Stimulated activated naive CD8-positive, alpha-beta T cell treated with anti-CD3 and anti-CD28 coated beads, Interleukin-15, amount 100 ng/mL, for 72 hours (primary cell): ENCODE results near the gene ADAM22.
"Not testable (repeated sequence)": the region's sequence is repeated elsewhere in the genome, so short reads cannot be mapped to it uniquely, and the experiment has no call there.

Experiments
- ATAC-seq: fragments of 150-1000 bp; cut with Tn5 transposase; 2 replicates; pipeline ENCODE4 v1.10.0; 2021; ENCODE audit warnings: mild to moderate bottlenecking, moderate library complexity
- DNase-seq, 2 donors: peaks; one replicate each; pipeline ENCODE4 v3.0.0; 2021 to 2022
- H3K27ac Mint-ChIP-seq, 2 donors: one replicate each; pipeline ENCODE4 v1.8.0; 2022; ENCODE audit warnings: mild to moderate bottlenecking in 2 of 2, mixed read lengths in 2 of 2, moderate library complexity in 2 of 2
- H3K27me3 Mint-ChIP-seq: one replicate; pipeline ENCODE4 v1.8.0; 2022; ENCODE audit warnings: mixed read lengths
- H3K4me1 Mint-ChIP-seq: one replicate; pipeline ENCODE4 v1.8.0; 2022; ENCODE audit warnings: mild to moderate bottlenecking, mixed read lengths
- H3K4me3 Mint-ChIP-seq, 2 donors: one replicate each; pipeline ENCODE4 v1.8.0; 2022; ENCODE audit warnings: mild to moderate bottlenecking in 2 of 2, mixed read lengths in 2 of 2, moderate library complexity in 1 of 2
- H3K9me3 Mint-ChIP-seq, 2 donors: one replicate each; pipeline ENCODE4 v1.8.0; 2022; ENCODE audit warnings: mixed read lengths in 2 of 2

Gene ADAM22, protein sequence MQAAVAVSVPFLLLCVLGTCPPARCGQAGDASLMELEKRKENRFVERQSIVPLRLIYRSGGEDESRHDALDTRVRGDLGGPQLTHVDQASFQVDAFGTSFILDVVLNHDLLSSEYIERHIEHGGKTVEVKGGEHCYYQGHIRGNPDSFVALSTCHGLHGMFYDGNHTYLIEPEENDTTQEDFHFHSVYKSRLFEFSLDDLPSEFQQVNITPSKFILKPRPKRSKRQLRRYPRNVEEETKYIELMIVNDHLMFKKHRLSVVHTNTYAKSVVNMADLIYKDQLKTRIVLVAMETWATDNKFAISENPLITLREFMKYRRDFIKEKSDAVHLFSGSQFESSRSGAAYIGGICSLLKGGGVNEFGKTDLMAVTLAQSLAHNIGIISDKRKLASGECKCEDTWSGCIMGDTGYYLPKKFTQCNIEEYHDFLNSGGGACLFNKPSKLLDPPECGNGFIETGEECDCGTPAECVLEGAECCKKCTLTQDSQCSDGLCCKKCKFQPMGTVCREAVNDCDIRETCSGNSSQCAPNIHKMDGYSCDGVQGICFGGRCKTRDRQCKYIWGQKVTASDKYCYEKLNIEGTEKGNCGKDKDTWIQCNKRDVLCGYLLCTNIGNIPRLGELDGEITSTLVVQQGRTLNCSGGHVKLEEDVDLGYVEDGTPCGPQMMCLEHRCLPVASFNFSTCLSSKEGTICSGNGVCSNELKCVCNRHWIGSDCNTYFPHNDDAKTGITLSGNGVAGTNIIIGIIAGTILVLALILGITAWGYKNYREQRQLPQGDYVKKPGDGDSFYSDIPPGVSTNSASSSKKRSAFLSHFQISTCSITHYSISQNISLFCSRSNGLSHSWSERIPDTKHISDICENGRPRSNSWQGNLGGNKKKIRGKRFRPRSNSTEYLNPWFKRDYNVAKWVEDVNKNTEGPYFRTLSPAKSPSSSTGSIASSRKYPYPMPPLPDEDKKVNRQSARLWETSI

DNA sequence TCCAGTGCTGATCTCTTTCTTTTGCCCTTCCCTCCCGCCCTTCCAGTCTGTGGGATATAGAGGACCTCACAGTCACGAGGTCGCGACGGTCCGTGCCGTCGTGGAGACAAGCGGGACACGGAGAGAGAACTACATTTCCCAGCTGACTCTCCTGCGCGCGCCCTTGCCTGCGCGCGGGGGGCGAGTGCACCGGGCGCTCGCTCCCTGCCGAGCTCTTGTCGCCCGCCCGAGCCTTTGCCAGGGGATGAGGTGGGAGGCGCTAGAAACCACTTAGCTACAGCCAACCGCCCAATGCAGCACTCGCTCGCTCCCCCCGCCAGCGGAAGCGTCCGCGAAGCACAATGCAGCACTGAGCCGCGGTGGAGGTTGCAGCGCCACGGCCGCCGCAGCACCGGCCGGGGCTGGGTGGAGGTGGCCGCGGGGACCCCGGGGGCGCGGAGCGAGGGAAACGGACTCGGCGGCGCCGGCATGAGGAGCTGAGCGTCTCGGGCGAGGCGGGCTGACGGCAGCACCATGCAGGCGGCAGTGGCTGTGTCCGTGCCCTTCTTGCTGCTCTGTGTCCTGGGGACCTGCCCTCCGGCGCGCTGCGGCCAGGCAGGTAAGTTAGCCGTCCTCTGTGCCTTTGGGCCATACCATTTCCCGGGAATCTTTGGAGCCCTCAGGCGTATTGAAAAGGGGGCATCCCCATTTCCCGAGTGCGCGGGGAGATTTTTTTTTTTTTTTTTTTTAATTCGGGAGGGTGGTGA is at the start of gene ADAM22:
TSS of gene ADAM22 (plus strand) at position 299 of the 746 bp plus-strand sequence. CDS start at position 514, 215 bp downstream.
- Mint-ChIP-seq H3K27me3 (peaks cover 17% of the 10 kb centered on the region), H3K27ac (peak within 1 kb of the TSS; percentile 9 to 89), H3K4me3 (peak within 1 kb of the TSS; percentile 89 to 97), H3K4me1 (peaks cover 13% of the 10 kb centered on the region), H3K9me3 (no peaks in the 10 kb centered on the region)
- DNase-seq: peak; percentile 84 to 88
- peak; percentile 98 for ATAC-seq

DNA sequence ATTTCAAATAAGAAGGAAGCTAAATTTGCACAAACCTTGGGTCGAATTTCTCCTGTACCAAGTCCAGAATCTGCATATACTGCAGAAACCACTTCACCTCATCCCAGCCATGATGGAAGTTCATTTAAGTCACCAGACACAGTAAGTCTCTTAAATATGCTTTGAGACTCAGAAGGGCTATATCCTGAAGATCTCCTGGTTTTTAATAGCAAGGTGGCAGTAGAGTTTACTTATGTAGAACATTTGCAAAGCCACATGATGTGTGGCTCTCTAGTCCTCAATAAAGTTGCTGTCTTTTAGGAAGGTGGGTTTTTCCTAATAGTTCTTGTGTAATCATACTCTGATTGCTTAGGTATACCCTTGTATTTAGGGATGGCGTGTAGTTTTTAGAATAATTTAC is 49.0 kb upstream of the ADAM22 start:
- Mint-ChIP-seq H3K9me3 (no peaks in the 10 kb centered on the region), H3K27ac (no peak overlapping the region), H3K4me1 (peaks cover 21% of the 10 kb centered on the region), H3K27me3 (no peaks in the 10 kb centered on the region), H3K4me3 (no peak overlapping the region)
- DNase-seq (no peak), ATAC-seq (no peak)

DNA sequence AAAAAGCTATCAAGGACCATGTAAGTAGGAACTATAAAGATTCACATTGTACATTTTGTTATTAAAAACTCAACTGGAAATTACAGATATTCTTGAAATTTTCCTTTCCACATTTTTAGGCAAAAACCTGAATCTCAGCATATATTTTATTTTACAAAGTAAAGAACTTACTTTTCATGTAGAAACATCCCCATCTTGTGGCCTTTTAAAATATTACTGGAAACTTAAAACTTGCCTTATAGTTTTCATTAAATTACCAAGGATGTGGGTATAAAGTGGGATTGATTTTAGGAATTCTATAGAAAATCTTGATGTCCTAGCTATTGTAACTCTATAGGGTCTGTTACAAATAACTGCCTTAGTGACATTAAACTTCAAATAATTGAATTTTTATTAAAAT is 47.2 kb upstream of the ADAM22 start:
- H3K4me3 Mint-ChIP-seq: no peak overlapping the region
- ATAC-seq (no peak), DNase-seq (no peak)

DNA sequence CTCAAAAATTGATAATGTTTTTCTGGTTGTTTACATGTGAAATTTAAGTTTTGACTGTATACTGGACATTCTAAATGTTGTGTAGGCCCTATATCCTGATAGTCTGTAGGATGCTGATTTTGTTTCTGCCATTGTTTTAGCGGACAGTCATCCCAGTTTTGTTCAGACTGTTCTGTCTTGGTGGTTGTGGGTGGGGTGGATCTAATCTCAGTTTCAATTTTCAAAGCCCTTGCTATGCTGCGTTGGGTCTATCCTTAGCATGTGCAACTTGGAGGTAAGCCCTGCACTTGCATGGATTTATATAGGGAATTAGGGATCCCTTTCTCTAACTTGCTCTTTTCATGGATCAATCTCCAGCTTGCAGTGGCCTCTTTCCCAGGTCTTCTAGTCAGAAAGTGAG is 38.7 kb upstream of the ADAM22 start:
- Mint-ChIP-seq H3K27ac (no peak overlapping the region), H3K4me1 (no peaks in the 10 kb centered on the region)

More for the DNA sequence above, 47.2 kb upstream of the ADAM22 start:
- Mint-ChIP-seq H3K4me1 (peaks cover 5% of the 10 kb centered on the region), H3K27me3 (no peaks in the 10 kb centered on the region), H3K9me3 (no peaks in the 10 kb centered on the region), H3K27ac (no peak overlapping the region)

DNA sequence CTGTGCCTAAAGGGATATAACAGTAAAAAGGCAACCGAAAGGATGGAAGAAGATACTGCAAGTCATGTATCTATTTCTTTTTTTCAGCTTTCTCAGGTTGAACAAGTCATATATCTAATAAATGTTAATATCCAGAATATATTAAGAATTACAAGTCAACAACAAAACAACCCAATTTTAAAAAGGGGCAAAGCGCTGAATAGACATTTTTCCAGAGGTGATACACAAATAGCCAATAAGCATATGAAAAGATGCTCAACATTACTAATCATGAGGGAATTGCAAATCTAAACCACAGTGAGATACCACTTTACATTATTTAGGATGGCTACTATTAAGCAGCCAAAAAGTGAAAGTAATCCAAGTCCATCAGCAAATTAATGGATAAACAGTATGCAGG is 34.8 kb upstream of the ADAM22 start:
- H3K4me1 Mint-ChIP-seq: no peaks in the 10 kb centered on the region
- DNase-seq (no peak), ATAC-seq (no peak)
- H3K27me3 Mint-ChIP-seq: no peaks in the 10 kb centered on the region
- no peak overlapping the region for H3K27ac Mint-ChIP-seq
- no peak overlapping the region for H3K4me3 Mint-ChIP-seq
- H3K9me3 Mint-ChIP-seq: no peaks in the 10 kb centered on the region

More for the DNA sequence above, 38.7 kb upstream of the ADAM22 start:
- no peak for ATAC-seq
- DNase-seq: no peak
- Mint-ChIP-seq H3K4me3 (no peak overlapping the region), H3K27me3 (no peaks in the 10 kb centered on the region), H3K9me3 (no peaks in the 10 kb centered on the region)

DNA sequence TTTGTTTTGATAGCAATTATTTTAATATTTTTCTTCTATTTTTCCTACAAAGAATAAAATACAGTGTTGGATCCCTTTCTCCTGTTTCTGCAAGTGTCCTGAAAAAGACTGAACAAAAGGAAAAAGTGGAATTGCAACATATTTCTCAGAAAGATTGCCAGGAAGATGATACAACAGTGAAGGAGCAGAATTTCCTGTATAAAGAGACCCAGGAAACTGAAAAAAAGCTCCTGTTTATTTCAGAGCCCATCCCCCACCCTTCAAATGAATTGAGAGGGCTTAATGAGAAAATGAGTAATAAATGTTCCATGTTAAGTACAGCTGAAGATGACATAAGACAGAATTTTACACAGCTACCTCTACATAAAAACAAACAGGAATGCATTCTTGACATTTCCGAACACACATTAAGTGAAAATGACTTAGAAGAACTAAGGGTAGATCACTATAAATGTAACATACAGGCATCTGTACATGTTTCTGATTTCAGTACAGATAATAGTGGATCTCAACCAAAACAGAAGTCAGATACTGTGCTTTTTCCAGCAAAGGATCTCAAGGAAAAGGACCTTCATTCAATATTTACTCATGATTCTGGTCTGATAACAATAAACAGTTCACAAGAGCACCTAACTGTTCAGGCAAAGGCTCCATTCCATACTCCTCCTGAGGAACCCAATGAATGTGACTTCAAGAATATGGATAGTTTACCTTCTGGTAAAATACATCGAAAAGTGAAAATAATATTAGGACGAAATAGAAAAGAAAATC is 26.7 kb upstream of the ADAM22 start:
- not testable (repeated sequence) for H3K4me1 Mint-ChIP-seq, H3K4me3 Mint-ChIP-seq, H3K27me3 Mint-ChIP-seq, H3K27ac Mint-ChIP-seq, ATAC-seq, H3K9me3 Mint-ChIP-seq, DNase-seq

DNA sequence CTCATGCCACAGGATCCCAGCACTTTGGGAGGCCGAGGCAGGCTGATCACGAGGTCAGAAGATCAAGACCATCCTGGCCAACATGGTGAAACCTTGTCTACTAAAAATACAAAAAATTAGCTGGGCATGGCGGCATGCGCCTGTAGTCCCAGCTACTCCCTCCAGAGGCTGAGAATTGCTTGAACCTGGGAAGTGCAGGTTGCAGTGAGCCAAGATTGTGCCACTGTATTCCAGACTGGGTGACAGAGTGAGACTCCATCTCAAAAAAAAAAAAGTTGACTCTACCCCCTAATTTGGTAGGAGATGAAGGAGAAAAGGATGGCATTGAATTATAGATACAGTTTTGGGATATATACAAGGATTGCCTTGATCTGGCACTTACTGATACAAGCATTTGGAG is 25.2 kb upstream of the ADAM22 start:
- H3K4me3 Mint-ChIP-seq, H3K4me1 Mint-ChIP-seq, ATAC-seq, H3K9me3 Mint-ChIP-seq, DNase-seq, H3K27me3 Mint-ChIP-seq: not testable (repeated sequence)
- peak overlapping the region in 1 of 2 donors; percentile 1 for H3K27ac Mint-ChIP-seq

DNA sequence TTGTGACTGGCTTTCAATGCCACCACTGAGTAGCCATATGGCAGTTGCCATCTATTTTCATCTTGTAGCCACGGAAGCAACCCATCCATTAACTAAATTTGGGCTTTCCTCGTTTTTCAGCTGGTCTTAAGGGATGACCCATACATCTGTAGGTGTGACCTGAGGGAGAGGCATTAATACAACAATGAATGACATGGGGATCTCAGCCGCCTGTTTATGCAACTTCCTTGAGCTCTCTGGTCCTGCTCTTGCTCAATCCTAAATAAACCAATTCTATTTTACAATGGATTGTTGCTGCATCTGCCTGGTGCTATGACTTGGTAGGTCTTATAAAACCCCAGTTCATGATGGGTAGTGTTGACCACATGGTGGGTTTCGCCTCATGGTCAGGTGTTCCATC is 21.9 kb upstream of the ADAM22 start:
- Mint-ChIP-seq H3K9me3 (no peaks in the 10 kb centered on the region), H3K4me3 (no peak overlapping the region)
- ATAC-seq: no peak

DNA sequence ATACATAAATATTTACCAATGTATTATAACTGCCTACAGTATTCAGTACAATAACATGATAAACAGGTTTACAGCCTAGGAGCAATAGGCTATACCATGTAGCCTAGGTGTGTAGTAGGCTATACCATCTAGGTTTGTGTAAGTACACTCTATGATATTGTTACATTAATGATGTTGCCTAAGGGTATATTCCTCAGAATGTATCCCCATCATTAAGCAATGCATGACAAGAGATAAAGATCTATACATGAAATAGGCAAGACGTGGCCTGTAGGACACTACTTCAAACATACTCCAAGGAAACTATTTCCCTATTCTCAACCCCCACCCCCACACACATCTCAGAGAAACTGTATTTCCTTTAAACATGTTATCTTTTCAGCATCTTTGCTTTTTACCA is 15.3 kb upstream of the ADAM22 start:
- Mint-ChIP-seq H3K4me3 (no peak overlapping the region), H3K9me3 (no peaks in the 10 kb centered on the region), H3K4me1 (no peaks in the 10 kb centered on the region), H3K27ac (no peak overlapping the region), H3K27me3 (no peaks in the 10 kb centered on the region)
- no peak for DNase-seq
- no peak for ATAC-seq

More for the DNA sequence above, 21.9 kb upstream of the ADAM22 start:
- Mint-ChIP-seq H3K27me3 (no peaks in the 10 kb centered on the region), H3K4me1 (no peaks in the 10 kb centered on the region), H3K27ac (no peak overlapping the region)
- no peak for DNase-seq

DNA sequence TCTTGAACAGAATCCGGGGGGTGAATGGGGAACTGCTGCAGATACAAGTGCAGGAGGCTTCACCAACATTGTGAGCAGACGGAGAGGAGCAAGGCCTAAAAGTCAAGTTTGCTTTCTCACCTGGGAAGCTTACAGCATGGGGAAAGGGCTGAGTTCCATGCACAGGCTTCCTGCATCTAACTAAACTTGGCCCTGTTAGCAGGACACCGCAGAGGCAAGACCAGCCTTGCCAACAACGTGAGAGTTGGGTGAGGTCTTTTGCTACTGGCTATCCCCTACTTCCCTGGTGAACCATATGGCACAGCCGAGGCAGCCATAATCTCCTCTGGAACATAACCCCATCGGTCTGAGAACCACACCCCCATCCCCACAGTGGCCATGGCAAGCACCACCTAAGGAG is 14.2 kb upstream of the ADAM22 start:
- Mint-ChIP-seq H3K4me3 (no peak overlapping the region), H3K4me1 (no peaks in the 10 kb centered on the region), H3K9me3 (no peaks in the 10 kb centered on the region), H3K27me3 (no peaks in the 10 kb centered on the region), H3K27ac (no peak overlapping the region)
- no peak for DNase-seq
- ATAC-seq: no peak

DNA sequence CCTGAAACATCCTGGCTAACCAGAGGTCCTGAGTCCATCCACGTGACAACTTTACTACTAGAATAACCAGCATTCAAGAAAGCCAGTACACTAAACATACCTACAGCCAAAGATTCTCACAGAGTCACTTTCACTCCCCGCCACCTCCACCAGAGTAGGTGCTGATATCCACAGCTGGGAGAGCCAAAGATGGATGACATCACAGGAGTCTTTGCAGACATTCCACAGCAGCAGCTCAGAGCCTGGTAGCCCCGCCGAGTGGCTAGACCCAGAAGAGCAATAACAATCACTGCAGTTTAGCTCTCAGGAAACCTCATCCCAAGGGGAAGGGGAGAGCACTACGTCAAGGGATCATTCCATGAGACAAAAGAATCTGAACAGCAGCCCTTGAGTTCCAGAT is 13.5 kb upstream of the ADAM22 start:
- DNase-seq (no peak), ATAC-seq (no peak)
- Mint-ChIP-seq H3K27ac (no peak overlapping the region), H3K4me3 (no peak overlapping the region), H3K27me3 (no peaks in the 10 kb centered on the region), H3K4me1 (no peaks in the 10 kb centered on the region), H3K9me3 (no peaks in the 10 kb centered on the region)

DNA sequence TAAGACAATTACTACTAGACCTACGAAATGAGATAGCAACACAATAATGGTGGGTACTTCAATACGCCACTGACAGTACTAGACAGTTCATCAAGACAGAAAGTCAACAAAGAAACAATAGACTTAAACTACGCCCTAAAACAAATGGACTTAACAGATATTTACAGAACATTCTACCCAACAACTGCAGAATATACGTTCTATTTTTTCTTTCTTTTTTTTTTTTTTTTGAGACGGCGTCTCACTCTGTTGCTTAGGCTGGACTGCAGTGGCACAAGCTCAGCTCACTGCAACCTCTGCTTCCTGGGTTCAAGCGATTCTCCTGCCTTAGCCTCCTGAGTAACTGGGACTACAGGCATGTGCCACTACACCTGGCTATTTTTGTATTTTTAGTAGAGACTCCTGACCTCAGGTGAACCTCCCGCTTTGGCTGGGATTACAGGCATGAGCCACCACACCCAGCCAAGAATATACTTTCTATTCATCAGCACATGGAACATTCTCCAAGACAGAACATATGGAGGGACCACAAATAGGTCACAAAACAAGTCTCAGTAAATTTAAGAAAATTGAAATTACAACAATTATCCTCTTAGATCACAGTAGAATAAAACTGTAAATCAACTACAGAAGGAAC is 11.2 kb upstream of the ADAM22 start:
- not testable (repeated sequence) for H3K9me3 Mint-ChIP-seq, ATAC-seq, H3K27me3 Mint-ChIP-seq, H3K4me3 Mint-ChIP-seq, H3K27ac Mint-ChIP-seq, H3K4me1 Mint-ChIP-seq, DNase-seq

DNA sequence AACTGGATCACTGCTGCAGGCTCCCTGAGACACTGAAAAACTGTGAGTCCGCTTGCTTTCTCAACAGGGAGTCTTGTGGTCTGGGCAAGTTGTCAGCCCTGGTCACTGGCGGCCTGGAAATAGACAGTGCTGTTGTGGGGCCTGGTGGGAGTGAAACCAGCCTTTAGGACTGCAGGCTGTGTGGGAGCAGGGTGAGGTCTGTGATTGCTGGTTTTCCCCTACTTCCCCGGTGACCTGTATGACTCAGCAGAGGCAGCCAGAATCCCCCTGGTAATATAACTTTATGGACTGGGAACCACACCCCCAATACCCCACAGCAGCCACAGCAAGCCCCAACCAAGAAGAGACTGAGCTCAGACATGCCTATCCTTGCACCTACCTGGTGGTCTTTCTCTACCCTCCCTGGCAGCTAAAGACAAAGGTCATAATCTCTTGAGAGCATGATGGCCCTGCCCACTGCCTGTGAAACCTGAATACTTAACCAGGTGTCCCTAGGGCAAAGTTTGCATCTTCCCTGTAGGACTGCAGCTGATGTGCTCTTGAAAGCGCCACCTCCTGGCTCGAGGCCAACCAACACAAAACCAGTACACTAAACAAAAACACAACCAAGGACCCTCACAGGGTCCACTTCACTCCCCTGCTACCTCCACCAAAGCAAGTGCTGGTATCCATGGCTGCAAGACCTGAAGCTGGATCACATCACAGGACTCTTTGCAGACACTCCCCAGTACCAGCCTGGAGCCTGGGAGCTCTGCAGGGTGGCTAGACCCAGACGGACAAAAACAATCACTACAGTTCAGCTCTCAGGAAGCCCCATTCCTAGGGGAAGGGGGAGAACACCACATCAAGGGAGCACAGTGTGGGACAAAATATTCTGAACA is 7.2 kb upstream of the ADAM22 start:
- H3K4me3 Mint-ChIP-seq: peak overlapping the region in 1 of 2 donors; percentile 34
- H3K4me1 Mint-ChIP-seq: peaks cover 10% of the 10 kb centered on the region
- peaks cover 6% of the 10 kb centered on the region for H3K27me3 Mint-ChIP-seq
- H3K9me3 Mint-ChIP-seq: no peaks in the 10 kb centered on the region
- peak; percentile 20 to 52 for DNase-seq
- no peak overlapping the region for H3K27ac Mint-ChIP-seq
- peak; percentile 96 for ATAC-seq

DNA sequence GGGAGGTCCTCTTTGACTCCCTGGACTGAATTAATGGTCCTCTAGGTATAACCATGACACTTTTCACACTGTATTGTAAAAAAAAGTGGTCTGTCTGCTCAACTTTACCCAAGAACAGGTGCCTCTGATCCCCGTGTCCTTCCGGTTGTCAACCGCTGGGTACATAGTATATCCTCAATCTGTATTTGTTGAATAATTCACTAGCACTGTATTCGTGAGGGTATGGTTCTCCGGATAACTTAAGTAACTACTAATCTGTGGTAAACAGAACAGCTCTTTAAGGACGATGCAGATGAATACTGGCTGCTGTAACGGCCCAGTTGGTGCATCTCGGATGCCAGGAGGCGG is 472 bp upstream of the ADAM22 start:
- Mint-ChIP-seq H3K27me3 (peaks cover 17% of the 10 kb centered on the region), H3K9me3 (no peaks in the 10 kb centered on the region), H3K4me3 (peak overlapping the region; percentile 89 to 97), H3K27ac (no peak overlapping the region), H3K4me1 (peaks cover 13% of the 10 kb centered on the region)
- DNase-seq: no peak
- no peak for ATAC-seq
